ENCODE results near the gene PTOV1. TPM values are rescaled to one million over a fixed set of nuclear protein-coding genes. Genes with fewer than 3 reads are reported as not detected.

Gene PTOV1
- total and polyA plus RNA-seq, 2 of the 4 experiments (the other 2 are of a cell fraction) = 34.4 to 107 TPM

- TF ChIP-seq BHLHE40 (IDR thresholded peaks at IDR 0.05; ENCODE audit: low read depth, low read length) = no peak
Measured at GRCh38 chr19:49874503-49875157, 23.7 kb downstream of the PTOV1 start (continued).

DNA sequence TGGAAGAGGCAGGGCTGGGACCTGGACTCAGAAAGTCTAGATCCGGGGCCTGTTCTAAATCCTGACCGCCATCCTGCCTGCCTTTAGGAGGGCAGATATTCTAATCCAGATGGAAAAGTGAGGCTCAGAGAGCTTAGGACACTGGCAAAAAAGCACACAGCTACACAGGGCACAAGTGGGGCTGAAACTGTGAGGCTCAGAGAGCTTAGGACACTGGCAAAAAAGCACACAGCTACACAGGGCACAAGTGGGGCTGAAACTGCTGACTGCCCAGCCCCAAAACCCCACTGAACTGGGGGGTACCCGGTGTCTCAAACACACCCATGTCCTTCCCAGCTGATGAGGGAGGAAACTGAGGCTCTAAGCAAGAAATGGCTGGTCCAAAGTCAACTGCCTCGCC is 24.2 kb downstream of the PTOV1 start:
- Histone ChIP-seq H3K18ac (ENCODE audit: low read depth, low read length) (no peak overlapping the region), H3K56ac (ENCODE audit: extremely low read depth, insufficient read depth, low read length) (no peak overlapping the region), H3K9me1 (ENCODE audit: insufficient read depth, low read length) (peaks cover 7% of the 10 kb centered on the region), H3K14ac (replicated peaks; ENCODE audit: low read depth, low read length) (peak overlapping the region; percentile 98), H3K4ac (ENCODE audit: low read depth, low read length) (peak overlapping the region; percentile 98), H2BK5ac (ENCODE audit: low read depth, low read length, poor library complexity, severe bottlenecking) (peak overlapping the region; percentile 96), H3K23ac (ENCODE audit: low read depth, low read length) (peak overlapping the region; percentile 78; the same call in 1 of the 2 replicates), H3K9ac (ENCODE audit: low read depth, low read length) (peak overlapping the region; percentile 97), H2BK120ac (ENCODE audit: low read depth, low read length) (no peak overlapping the region), H2BK15ac (ENCODE audit: low read depth, low read length) (no peak overlapping the region), H4K8ac (ENCODE audit: low read depth in 2 of 2, low read length in 2 of 2) (peak overlapping the region; percentile 97 to 98), H2BK20ac (ENCODE audit: low read depth, low read length) (no peak overlapping the region), H4K20me1 (ENCODE audit: insufficient read depth, low read length) (no peaks in the 10 kb centered on the region; the same call in 1 of the 2 replicates), H2AFZ (replicated peaks; ENCODE audit: low read length, poor library complexity) (peak overlapping the region; percentile 17), H3K27me3 (ENCODE audit: control insufficient read depth, insufficient read depth, low read length) (no peaks in the 10 kb centered on the region), H3K4me3 (ENCODE audit: insufficient read depth, low read depth, low read length) (peak overlapping the region; percentile 63), H3K4me2 (ENCODE audit: low read depth, low read length) (peak overlapping the region; percentile 99), H3K9me3 (ENCODE audit: control insufficient read depth, insufficient read depth, low read length) (no peaks in the 10 kb centered on the region), H4K91ac (ENCODE audit: insufficient read depth, low read depth, low read length) (peak overlapping the region; percentile 98), H4K5ac (ENCODE audit: low read depth, low read length) (peak overlapping the region; percentile 99), H3K36me3 (ENCODE audit: control insufficient read depth, insufficient read depth, low read length) (peaks cover 12% of the 10 kb centered on the region; the same call in 1 of the 2 replicates), H3K4me1 (ENCODE audit: control insufficient read depth, insufficient read depth, low read length) (peaks cover 8% of the 10 kb centered on the region), H3K79me1 (ENCODE audit: low read depth in 1 of 2, low read length in 2 of 2) (peaks cover 27 to 65% of the 10 kb centered on the region in 2 experiments), H2AK9ac (replicated peaks; ENCODE audit: low read depth, low read length, poor library complexity) (peak overlapping the region; percentile 100), H2AK5ac (ENCODE audit: low read depth, low read length) (peak overlapping the region; percentile 96), H3K27ac (ENCODE audit: insufficient read depth, low read length) (peak overlapping the region; percentile 97)
- CTCF ChIA-PET = no interaction called here
- POLR2A ChIA-PET (ENCODE audit: unreplicated experiment) = no interaction called here
- BruUV-seq (replicated peaks) = no TSS peak
- in situ Hi-C loops (cut with MboI; ENCODE audit: low sequenced_read_pairs) = no loop called here
- DNase-seq = no peak
- WGBS, 2 experiments (ENCODE audit: extremely low coverage in 2 of 2, insufficient read length in 1 of 2) = 100% methylated on average over 2 of the region's 4 CpGs; no CpG with 5 or more reads in 1 of the 2 experiments
- intact Hi-C loops (cut with micrococcal nuclease) = loop anchor here (5.0 kb wide), 1 partner anchor 152 kb away; the partner anchor contains the start of genes VRK3 and ZNF473
- dilution Hi-C loops (cut with HindIII; ENCODE audit: low sequenced_read_pairs, unreplicated experiment) = no loop called here
- TF ChIP-seq NFE2L2 (IDR thresholded peaks at IDR 0.05; ENCODE audit: low read depth, low read length) = no peak
- TF ChIP-seq POLR2A (IDR thresholded peaks at IDR 0.05; ENCODE audit: low read depth, low read length) = no peak
- no peak for TF ChIP-seq FOS (IDR thresholded peaks at IDR 0.05; ENCODE audit: low read depth, low read length)
- TF ChIP-seq RAD21 (IDR thresholded peaks at IDR 0.05; ENCODE audit: low read length) = no peak
- no peak for TF ChIP-seq RCOR1 (IDR thresholded peaks at IDR 0.05; ENCODE audit: insufficient replicate concordance, low read length)
- no peak for TF ChIP-seq MXI1 (IDR thresholded peaks at IDR 0.05; ENCODE audit: borderline replicate concordance, low read depth, low read length)
- TF ChIP-seq SMC3 (IDR thresholded peaks at IDR 0.05; ENCODE audit: low read depth, low read length) = no peak
- TF ChIP-seq, protein P1, sequence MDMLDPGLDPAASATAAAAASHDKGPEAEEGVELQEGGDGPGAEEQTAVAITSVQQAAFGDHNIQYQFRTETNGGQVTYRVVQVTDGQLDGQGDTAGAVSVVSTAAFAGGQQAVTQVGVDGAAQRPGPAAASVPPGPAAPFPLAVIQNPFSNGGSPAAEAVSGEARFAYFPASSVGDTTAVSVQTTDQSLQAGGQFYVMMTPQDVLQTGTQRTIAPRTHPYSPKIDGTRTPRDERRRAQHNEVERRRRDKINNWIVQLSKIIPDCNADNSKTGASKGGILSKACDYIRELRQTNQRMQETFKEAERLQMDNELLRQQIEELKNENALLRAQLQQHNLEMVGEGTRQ (IDR thresholded peaks at IDR 0.05; ENCODE audit: low read depth, low read length) = no peak
- TF ChIP-seq, protein P2, sequence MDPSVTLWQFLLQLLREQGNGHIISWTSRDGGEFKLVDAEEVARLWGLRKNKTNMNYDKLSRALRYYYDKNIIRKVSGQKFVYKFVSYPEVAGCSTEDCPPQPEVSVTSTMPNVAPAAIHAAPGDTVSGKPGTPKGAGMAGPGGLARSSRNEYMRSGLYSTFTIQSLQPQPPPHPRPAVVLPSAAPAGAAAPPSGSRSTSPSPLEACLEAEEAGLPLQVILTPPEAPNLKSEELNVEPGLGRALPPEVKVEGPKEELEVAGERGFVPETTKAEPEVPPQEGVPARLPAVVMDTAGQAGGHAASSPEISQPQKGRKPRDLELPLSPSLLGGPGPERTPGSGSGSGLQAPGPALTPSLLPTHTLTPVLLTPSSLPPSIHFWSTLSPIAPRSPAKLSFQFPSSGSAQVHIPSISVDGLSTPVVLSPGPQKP (IDR thresholded peaks at IDR 0.05; ENCODE audit: borderline replicate concordance, low read depth, low read length) = no peak
- ATAC-seq (ENCODE audit: low read depth) = no peak
